ENCODE results near the gene TOR4A. TPM values are rescaled to one million over a fixed set of nuclear protein-coding genes. Genes with fewer than 3 reads are reported as not detected.

The TOR4A gene
- total and polyA plus RNA-seq, 9 of the 15 experiments (the other 6 are each of a cell fraction or from before 2014, with no cell fraction given), result 3.9 to 49.2 (median 8.8) TPM

DNA sequence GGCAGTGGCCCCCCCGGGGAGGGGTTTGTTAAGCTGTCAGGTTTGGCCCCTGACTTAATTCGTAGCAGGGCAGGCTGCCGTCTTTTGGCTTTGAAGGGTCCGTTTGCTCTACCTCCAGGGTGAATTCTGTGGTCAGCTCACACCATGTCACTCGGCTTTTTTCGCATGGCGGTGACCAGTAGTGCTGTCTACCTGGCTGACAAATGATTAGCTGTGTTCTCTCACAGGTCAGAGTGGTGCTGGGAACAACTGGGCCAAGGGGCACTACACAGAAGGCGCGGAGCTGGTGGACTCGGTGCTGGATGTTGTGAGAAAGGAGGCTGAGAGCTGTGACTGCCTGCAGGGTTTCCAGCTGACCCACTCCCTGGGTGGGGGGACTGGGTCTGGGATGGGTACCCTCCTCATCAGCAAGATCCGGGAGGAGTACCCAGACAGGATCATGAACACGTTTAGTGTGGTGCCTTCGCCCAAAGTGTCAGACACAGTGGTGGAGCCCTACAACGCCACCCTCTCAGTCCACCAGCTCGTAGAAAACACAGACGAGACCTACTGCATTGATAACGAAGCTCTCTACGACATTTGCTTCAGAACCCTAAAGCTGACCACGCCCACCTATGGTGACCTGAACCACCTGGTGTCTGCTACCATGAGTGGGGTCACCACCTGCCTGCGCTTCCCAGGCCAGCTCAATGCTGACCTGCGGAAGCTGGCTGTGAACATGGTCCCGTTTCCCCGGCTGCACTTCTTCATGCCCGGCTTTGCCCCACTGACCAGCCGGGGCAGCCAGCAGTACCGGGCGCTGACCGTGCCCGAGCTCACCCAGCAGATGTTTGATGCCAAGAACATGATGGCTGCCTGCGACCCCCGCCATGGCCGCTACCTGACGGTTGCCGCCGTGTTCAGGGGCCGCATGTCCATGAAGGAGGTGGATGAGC, 35.0 kb upstream of the TOR4A start (continued):
- TF ChIP-seq, protein P1, sequence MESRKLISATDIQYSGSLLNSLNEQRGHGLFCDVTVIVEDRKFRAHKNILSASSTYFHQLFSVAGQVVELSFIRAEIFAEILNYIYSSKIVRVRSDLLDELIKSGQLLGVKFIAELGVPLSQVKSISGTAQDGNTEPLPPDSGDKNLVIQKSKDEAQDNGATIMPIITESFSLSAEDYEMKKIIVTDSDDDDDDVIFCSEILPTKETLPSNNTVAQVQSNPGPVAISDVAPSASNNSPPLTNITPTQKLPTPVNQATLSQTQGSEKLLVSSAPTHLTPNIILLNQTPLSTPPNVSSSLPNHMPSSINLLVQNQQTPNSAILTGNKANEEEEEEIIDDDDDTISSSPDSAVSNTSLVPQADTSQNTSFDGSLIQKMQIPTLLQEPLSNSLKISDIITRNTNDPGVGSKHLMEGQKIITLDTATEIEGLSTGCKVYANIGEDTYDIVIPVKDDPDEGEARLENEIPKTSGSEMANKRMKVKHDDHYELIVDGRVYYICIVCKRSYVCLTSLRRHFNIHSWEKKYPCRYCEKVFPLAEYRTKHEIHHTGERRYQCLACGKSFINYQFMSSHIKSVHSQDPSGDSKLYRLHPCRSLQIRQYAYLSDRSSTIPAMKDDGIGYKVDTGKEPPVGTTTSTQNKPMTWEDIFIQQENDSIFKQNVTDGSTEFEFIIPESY (CRISPR knock-in tag; IDR thresholded peaks at IDR 0.05), result peak; percentile 92
- TF ChIP-seq NFYB (IDR thresholded peaks at IDR 0.05; ENCODE audit: extremely low read depth, insufficient read length), result no peak
- TF ChIP-seq POLR2G (IDR thresholded peaks at IDR 0.05; ENCODE audit: low read depth, low read length), result peak; percentile 87
- peak; percentile 35; the same call in 1 of the 2 replicates for TF ChIP-seq SP1 (CRISPR knock-in tag; IDR thresholded peaks at IDR 0.05)
- no peak for TF ChIP-seq MYC (IDR thresholded peaks at IDR 0.05; ENCODE audit: low read depth, low read length)
- TF ChIP-seq MYC (CRISPR knock-in tag; IDR thresholded peaks at IDR 0.05; ENCODE audit: borderline replicate concordance, low read depth), result no peak
- TF ChIP-seq, protein P2, sequence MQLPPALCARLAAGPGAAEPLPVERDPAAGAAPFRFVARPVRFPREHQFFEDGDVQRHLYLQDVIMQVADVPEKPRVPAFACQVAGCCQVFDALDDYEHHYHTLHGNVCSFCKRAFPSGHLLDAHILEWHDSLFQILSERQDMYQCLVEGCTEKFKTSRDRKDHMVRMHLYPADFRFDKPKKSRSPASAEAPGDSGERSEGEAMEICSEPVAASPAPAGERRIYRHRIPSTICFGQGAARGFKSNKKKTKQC (CRISPR knock-in tag; IDR thresholded peaks at IDR 0.05), result no peak
- TF ChIP-seq MCM7 (IDR thresholded peaks at IDR 0.05), result no peak
- TF ChIP-seq, protein P3, sequence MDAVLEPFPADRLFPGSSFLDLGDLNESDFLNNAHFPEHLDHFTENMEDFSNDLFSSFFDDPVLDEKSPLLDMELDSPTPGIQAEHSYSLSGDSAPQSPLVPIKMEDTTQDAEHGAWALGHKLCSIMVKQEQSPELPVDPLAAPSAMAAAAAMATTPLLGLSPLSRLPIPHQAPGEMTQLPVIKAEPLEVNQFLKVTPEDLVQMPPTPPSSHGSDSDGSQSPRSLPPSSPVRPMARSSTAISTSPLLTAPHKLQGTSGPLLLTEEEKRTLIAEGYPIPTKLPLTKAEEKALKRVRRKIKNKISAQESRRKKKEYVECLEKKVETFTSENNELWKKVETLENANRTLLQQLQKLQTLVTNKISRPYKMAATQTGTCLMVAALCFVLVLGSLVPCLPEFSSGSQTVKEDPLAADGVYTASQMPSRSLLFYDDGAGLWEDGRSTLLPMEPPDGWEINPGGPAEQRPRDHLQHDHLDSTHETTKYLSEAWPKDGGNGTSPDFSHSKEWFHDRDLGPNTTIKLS (IDR thresholded peaks at IDR 0.05; ENCODE audit: borderline replicate concordance, low read depth), result no peak
- no peak for TF ChIP-seq ZNF41 (CRISPR knock-in tag; conservative IDR thresholded peaks at IDR 0.05)
- TF ChIP-seq ZNF23 (CRISPR knock-in tag; IDR thresholded peaks at IDR 0.05), result no peak
- no peak for TF ChIP-seq ZNF699 (CRISPR knock-in tag; IDR thresholded peaks at IDR 0.05; ENCODE audit: insufficient replicate concordance)
- TF ChIP-seq GABPA (tag; conservative IDR thresholded peaks at IDR 0.05; ENCODE audit: low read depth), result no peak
- TF ChIP-seq ZNF561 (CRISPR knock-in tag; conservative IDR thresholded peaks at IDR 0.05), result no peak
- TF ChIP-seq PHF21A (IDR thresholded peaks at IDR 0.05; ENCODE audit: borderline replicate concordance, low read depth), result no peak
- no peak for TF ChIP-seq PRMT5 (CRISPR knock-in tag; IDR thresholded peaks at IDR 0.05)
- TF ChIP-seq, protein P4, sequence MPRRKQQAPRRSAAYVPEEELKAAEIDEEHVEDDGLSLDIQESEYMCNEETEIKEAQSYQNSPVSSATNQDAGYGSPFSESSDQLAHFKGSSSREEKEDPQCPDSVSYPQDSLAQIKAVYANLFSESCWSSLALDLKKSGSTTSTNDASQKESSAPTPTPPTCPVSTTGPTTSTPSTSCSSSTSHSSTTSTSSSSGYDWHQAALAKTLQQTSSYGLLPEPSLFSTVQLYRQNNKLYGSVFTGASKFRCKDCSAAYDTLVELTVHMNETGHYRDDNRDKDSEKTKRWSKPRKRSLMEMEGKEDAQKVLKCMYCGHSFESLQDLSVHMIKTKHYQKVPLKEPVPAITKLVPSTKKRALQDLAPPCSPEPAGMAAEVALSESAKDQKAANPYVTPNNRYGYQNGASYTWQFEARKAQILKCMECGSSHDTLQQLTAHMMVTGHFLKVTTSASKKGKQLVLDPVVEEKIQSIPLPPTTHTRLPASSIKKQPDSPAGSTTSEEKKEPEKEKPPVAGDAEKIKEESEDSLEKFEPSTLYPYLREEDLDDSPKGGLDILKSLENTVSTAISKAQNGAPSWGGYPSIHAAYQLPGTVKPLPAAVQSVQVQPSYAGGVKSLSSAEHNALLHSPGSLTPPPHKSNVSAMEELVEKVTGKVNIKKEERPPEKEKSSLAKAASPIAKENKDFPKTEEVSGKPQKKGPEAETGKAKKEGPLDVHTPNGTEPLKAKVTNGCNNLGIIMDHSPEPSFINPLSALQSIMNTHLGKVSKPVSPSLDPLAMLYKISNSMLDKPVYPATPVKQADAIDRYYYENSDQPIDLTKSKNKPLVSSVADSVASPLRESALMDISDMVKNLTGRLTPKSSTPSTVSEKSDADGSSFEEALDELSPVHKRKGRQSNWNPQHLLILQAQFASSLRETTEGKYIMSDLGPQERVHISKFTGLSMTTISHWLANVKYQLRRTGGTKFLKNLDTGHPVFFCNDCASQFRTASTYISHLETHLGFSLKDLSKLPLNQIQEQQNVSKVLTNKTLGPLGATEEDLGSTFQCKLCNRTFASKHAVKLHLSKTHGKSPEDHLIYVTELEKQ (CRISPR knock-in tag; IDR thresholded peaks at IDR 0.05), result no peak
- no peak for TF ChIP-seq ZNF124 (CRISPR knock-in tag; IDR thresholded peaks at IDR 0.05)
- TF ChIP-seq ILK (tag; IDR thresholded peaks at IDR 0.05; ENCODE audit: borderline replicate concordance, low read depth), result no peak
